ENCODE data around the gene SMIM35.
"Not testable (repeated sequence)": the region's sequence is repeated elsewhere in the genome, so short reads cannot be mapped to it uniquely, and the experiment has no call there.

Gene SMIM35

GRCh38 chr11:117983163-117983475, 103.6 kb downstream of the SMIM35 start:
- no peak for DNase-seq

- DNase-seq, result no peak
These were observed 106.0 kb downstream of the SMIM35 start for GRCh38 chr11:117980720-117981119.

GRCh38 chr11:117980280-117980679, 106.5 kb downstream of the SMIM35 start:
- DNase-seq, result no peak

- DNase-seq, result no peak
These were observed 107.1 kb downstream of the SMIM35 start for GRCh38 chr11:117979481-117980211.

- no peak for DNase-seq
These were observed 107.8 kb downstream of the SMIM35 start for GRCh38 chr11:117978991-117979390.

GRCh38 chr11:117978291-117978910, 108.4 kb downstream of the SMIM35 start:
- not testable (repeated sequence) for DNase-seq

GRCh38 chr11:117977612-117978264, 109.0 kb downstream of the SMIM35 start:
- DNase-seq, result not testable (repeated sequence)

- no peak for DNase-seq
These were observed 109.7 kb downstream of the SMIM35 start for GRCh38 chr11:117977029-117977428.

GRCh38 chr11:117976445-117976844, 110.3 kb downstream of the SMIM35 start:
- no peak for DNase-seq

GRCh38 chr11:117973503-117973860, 113.3 kb downstream of the SMIM35 start:
- no peak for DNase-seq

GRCh38 chr11:117972629-117973502, 113.9 kb downstream of the SMIM35 start:
- DNase-seq, result peak; percentile 23

- DNase-seq, result peak; percentile 7
These were observed 114.7 kb downstream of the SMIM35 start for GRCh38 chr11:117972044-117972443.

- no peak for DNase-seq
These were observed 116.3 kb downstream of the SMIM35 start for GRCh38 chr11:117970400-117971024.

GRCh38 chr11:117969160-117969991, 117.4 kb downstream of the SMIM35 start:
- DNase-seq, result no peak

- no peak for DNase-seq
These were observed 119.9 kb downstream of the SMIM35 start for GRCh38 chr11:117966908-117967307.

GRCh38 chr11:117962826-117963225, 123.9 kb downstream of the SMIM35 start:
- DNase-seq, result no peak

- DNase-seq, result no peak
These were observed 124.9 kb downstream of the SMIM35 start for GRCh38 chr11:117961896-117962295.

GRCh38 chr11:117960406-117960805, 126.4 kb downstream of the SMIM35 start:
- no peak for DNase-seq

- no peak for DNase-seq
These were observed 127.2 kb downstream of the SMIM35 start for GRCh38 chr11:117959438-117960149.

- DNase-seq, result no peak
These were observed 127.8 kb downstream of the SMIM35 start for GRCh38 chr11:117958949-117959348.
